ENCODE results near the gene KCNJ11. TPM values are rescaled to one million over a fixed set of nuclear protein-coding genes. Genes with fewer than 3 reads are reported as not detected.

The KCNJ11 gene
- total and polyA plus RNA-seq, 10 donors, result 0.13 to 3.8 (median 1.5) TPM; not detected in 1

DNA sequence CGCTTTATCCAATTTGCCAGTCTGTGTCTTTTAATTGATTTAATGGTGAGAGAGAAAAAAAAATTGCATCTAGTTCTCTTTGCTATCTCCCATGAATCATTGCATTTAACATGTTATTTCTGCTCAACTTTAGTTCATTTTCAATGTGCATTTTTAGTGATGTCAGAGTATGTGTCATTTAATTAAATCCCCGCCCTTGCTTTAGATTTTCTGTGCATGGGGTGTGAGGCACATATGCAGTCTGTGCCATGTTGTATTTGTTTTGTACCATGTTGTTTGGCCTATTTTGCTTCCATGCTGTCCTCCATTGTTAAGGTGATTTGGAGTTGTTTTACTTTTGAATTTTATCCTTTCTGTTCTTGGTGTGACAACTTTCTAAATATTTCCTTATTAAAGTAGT, 45.2 kb downstream of the KCNJ11 start:
- Histone ChIP-seq H3K36me3 (peaks cover 0 to 10% (median 0%) of the 10 kb centered on the region in 6 donors), H3K4me1 (no peaks in the 10 kb centered on the region), H3K27ac (no peak overlapping the region), H3K4me3 (no peak overlapping the region), H3K27me3 (replicated peaks in 1 of 7) (no peaks in the 10 kb centered on the region), H3K9me3 (no peaks in the 10 kb centered on the region)
- DNase-seq, result no peak
- intact Hi-C loops (cut with DNase I; ENCODE audit: low total_unique reads), result no loop called here
- WGBS, 5 donors, result 96 to 100% (median 100%) methylated on average over 2 of the region's 2 CpGs
- TF ChIP-seq POLR2AphosphoS5 (IDR thresholded peaks at IDR 0.05) (no peak), POLR2A (IDR thresholded peaks at IDR 0.05) (no peak)

Other genes with a start within 250 kb of the KCNJ11 start
- gene PIK3C2A, start 180.7 kb downstream of the KCNJ11 start, total RNA-seq, result 10 to 100 TPM; 45.2 to 79.3 (median 69.8) TPM
- 1 to 10 TPM; 6.1 to 8.9 (median 6.1) TPM for gene PIK3C2A, start 180.7 kb downstream of the KCNJ11 start, polyA plus RNA-seq
- 10 to 100 TPM; 39.2 to 60.2 (median 51.9) TPM for gene NUCB2, start 111.9 kb downstream of the KCNJ11 start, total RNA-seq
- 10 to 100 TPM; 15.6 to 33.1 (median 20.9) TPM for gene NUCB2, start 111.9 kb downstream of the KCNJ11 start, polyA plus RNA-seq
- 1 to 10 TPM; 1.5 to 5.4 (median 2.3) TPM for gene NCR3LG1, start 36.9 kb downstream of the KCNJ11 start, total RNA-seq
- gene NCR3LG1, start 36.9 kb downstream of the KCNJ11 start, polyA plus RNA-seq, result under 1 TPM; 0.04 to 0.16 (median 0.05) TPM
- gene ABCC8, start 88.2 kb upstream of the KCNJ11 start, total RNA-seq, result 1 to 10 TPM in 1 of 7 donors, under 1 TPM in 4, not detected in 2; 0.26 to 1.3 (median 0.52) TPM
- gene ABCC8, start 88.2 kb upstream of the KCNJ11 start, polyA plus RNA-seq, result under 1 TPM; 0.42 to 0.61 (median 0.44) TPM
- not detected for gene USH1C, start 155.8 kb upstream of the KCNJ11 start, total RNA-seq
- gene USH1C, start 155.8 kb upstream of the KCNJ11 start, polyA plus RNA-seq, result under 1 TPM in 1 of 3 donors, not detected in 2; 0.12 TPM
- gene OTOG, start 158.6 kb upstream of the KCNJ11 start, total RNA-seq, result not detected
- gene OTOG, start 158.6 kb upstream of the KCNJ11 start, polyA plus RNA-seq, result not detected